Measurements from ENCODE around the gene FRMD3. TPM values are rescaled to one million over a fixed set of nuclear protein-coding genes. Genes with fewer than 3 reads are reported as not detected.

FRMD3 gene
- total RNA-seq, 1 donor from 2014 or later: 8.0 TPM

DNA sequence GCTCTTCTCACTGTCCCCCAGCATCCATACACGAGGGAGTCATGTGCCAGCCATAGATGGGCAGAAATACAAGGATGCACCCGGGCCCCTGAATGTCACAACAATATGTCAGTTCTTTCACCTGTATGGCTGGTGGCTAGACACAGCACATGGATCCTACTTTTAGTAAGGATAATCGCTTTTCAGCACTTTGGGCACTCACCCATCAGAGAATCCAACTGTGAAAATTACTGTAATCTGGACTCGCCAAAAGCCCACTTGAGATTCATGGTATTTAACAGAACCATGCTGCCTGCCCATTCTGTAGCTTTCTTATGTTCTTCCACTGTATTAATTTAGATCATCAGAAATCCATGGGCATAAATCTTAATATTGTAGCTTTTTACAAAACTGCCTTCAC is 124.8 kb downstream of the FRMD3 start:
- H3K27ac Mint-ChIP-seq: no peak overlapping the region

DNA sequence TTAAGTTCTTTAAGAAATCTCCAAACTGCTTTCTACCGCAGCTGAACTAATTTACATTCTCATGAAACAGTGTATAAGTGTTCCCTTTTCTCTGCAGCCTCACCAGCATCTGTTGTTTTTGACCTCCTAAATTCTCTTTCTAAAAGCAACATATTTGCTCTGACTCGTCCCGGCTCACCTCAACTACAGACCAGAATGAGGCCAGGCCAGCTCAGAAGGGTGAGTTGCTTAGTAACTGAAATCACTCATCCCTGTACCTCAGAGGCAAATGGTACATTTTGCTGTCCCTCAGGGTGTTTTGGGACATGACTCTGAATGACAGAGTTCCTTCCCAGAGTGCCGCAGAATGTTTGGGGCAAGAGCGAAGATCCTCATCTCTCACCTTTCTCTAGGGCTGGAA is 127.5 kb downstream of the FRMD3 start:
- DNase-seq (ENCODE audit: extremely low spot score, unreplicated experiment): no peak
- Mint-ChIP-seq H3K4me3 (no peak overlapping the region), H3K36me3 (no peaks in the 10 kb centered on the region), H3K4me1 (ENCODE audit: unreplicated experiment) (no peaks in the 10 kb centered on the region), H3K27me3 (peaks cover 3% of the 10 kb centered on the region), H3K9me3 (peaks cover 5% of the 10 kb centered on the region), H3K27ac (no peak overlapping the region)
- TF ChIP-seq, protein P1, sequence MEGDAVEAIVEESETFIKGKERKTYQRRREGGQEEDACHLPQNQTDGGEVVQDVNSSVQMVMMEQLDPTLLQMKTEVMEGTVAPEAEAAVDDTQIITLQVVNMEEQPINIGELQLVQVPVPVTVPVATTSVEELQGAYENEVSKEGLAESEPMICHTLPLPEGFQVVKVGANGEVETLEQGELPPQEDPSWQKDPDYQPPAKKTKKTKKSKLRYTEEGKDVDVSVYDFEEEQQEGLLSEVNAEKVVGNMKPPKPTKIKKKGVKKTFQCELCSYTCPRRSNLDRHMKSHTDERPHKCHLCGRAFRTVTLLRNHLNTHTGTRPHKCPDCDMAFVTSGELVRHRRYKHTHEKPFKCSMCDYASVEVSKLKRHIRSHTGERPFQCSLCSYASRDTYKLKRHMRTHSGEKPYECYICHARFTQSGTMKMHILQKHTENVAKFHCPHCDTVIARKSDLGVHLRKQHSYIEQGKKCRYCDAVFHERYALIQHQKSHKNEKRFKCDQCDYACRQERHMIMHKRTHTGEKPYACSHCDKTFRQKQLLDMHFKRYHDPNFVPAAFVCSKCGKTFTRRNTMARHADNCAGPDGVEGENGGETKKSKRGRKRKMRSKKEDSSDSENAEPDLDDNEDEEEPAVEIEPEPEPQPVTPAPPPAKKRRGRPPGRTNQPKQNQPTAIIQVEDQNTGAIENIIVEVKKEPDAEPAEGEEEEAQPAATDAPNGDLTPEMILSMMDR (conservative IDR thresholded peaks at IDR 0.05): no peak

More for the DNA sequence above, 124.8 kb downstream of the FRMD3 start:
- H3K4me3 Mint-ChIP-seq: no peak overlapping the region
- H3K27me3 Mint-ChIP-seq: peaks cover 3% of the 10 kb centered on the region
- H3K4me1 Mint-ChIP-seq (ENCODE audit: unreplicated experiment): no peaks in the 10 kb centered on the region
- H3K9me3 Mint-ChIP-seq: peaks cover 4% of the 10 kb centered on the region
- no peak for DNase-seq (ENCODE audit: extremely low spot score, unreplicated experiment)
- TF ChIP-seq, protein P1 (conservative IDR thresholded peaks at IDR 0.05): no peak
- no peaks in the 10 kb centered on the region for H3K36me3 Mint-ChIP-seq

DNA sequence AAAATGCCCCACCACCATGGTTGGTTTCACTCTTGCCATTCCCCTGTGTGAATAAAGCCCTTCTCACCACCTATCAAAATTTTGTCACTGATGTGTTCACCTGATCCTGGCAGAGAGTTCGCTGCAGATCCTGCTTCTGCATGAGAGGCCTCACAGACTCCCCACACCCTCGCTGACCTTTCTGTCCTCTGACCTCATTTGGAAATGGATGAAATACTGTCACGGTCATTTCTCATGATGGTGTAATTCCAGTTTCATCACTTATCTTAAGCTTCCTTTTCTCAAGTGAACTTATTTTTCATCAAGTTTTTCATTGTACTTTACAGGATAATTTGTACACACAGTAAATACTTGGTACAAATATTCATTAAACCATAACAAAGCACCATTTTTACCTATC is 131.3 kb downstream of the FRMD3 start:
- peaks cover 9% of the 10 kb centered on the region for H3K4me1 Mint-ChIP-seq (ENCODE audit: unreplicated experiment)
- peaks cover 5% of the 10 kb centered on the region for H3K9me3 Mint-ChIP-seq
- peaks cover 3% of the 10 kb centered on the region for H3K27me3 Mint-ChIP-seq
- H3K36me3 Mint-ChIP-seq: no peaks in the 10 kb centered on the region
- no peak overlapping the region for H3K4me3 Mint-ChIP-seq
- H3K27ac Mint-ChIP-seq: no peak overlapping the region
- TF ChIP-seq, protein P1 (conservative IDR thresholded peaks at IDR 0.05): no peak
- DNase-seq (ENCODE audit: extremely low spot score, unreplicated experiment): no peak

DNA sequence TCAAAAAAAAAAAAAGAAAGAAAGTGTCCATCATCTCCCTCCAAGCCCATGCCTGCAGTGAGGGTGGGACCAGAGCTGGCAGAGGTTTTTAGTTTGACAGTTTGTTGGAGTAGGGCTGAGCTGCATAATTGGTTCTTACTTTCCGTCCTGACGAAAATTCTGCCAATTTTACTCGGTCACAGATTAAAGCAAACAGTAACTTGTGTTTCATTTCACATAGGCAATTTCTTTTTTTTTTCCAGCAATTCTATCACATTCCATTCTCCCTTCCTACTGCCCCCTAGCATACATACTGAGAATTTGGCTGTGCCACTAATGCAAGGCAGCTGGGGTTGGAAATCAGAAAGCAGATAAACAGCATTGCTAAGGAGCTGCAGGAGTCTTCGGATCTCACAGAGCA is 132.4 kb downstream of the FRMD3 start:
- Mint-ChIP-seq H3K36me3 (no peaks in the 10 kb centered on the region), H3K9me3 (peaks cover 5% of the 10 kb centered on the region), H3K27me3 (peaks cover 3% of the 10 kb centered on the region), H3K4me3 (no peak overlapping the region), H3K27ac (no peak overlapping the region), H3K4me1 (ENCODE audit: unreplicated experiment) (peaks cover 9% of the 10 kb centered on the region)
- no peak for DNase-seq (ENCODE audit: extremely low spot score, unreplicated experiment)
- TF ChIP-seq, protein P1 (conservative IDR thresholded peaks at IDR 0.05): no peak

DNA sequence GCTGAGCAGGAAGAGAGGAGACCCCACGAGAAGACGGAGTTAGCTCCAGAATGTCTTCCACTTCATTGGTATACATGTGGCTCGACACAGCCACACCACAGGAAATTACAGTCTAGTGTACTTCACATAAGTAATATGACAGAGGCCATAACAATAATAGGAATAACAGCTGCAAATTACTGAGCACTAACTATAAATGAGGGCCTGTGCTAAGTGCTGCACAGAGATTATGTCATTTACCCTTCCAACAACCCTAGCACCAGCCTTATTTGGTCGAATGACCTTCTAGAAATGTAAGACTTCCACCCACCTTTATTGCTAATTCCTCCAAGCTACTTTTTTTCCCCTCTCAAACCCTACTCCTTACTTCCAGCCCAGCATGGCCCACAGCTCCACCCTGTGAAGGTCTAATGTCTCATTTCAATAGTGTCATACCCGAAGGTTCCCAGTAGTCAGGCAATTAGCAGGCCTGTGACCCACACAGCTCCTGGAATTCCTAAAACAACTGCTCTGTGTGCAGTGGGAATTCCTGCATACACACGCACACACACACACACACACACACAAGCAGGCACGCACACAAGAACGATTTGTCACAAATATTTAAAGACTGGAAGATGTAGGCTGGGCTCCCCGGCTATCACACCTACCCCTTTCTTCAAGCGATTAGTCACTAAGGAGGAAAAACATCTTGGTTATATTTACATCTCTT is 134.5 kb downstream of the FRMD3 start:
- H3K4me3 Mint-ChIP-seq: peak overlapping the region; percentile 5
- TF ChIP-seq, protein P1 (conservative IDR thresholded peaks at IDR 0.05): no peak
- H3K9me3 Mint-ChIP-seq: peaks cover 5% of the 10 kb centered on the region
- H3K36me3 Mint-ChIP-seq: no peaks in the 10 kb centered on the region
- H3K27me3 Mint-ChIP-seq: peaks cover 3% of the 10 kb centered on the region
- peak overlapping the region; percentile 35 for H3K27ac Mint-ChIP-seq
- H3K4me1 Mint-ChIP-seq (ENCODE audit: unreplicated experiment): peaks cover 9% of the 10 kb centered on the region
- DNase-seq (ENCODE audit: extremely low spot score, unreplicated experiment): no peak
